WTC11 (cell line): ENCODE results near the gene ARSB. TPM values are rescaled to one million over a fixed set of nuclear protein-coding genes. Genes with fewer than 3 reads are reported as not detected.

Source experiments
- ATAC-seq: fragments of 200-7000 bp; cut with Tn5 transposase; 2 replicates; pipeline ENCODE4 v1.10.0; 2021; ENCODE audit warnings: mild to moderate bottlenecking, moderate library complexity
- CTCF ChIA-PET: fragments of 300-600 bp; sonication (Branson Sonifier 250); formaldehyde crosslinking; loops from one replicate; lab custom pipeline; 2021; ENCODE audit warnings: antibody characterized with exemption; lab: Charles Lee
- POLR2A ChIA-PET: fragments of 350-600 bp; sonication (Branson Sonifier 250); formaldehyde crosslinking; loops from one replicate; lab custom pipeline; 2021; ENCODE audit warnings: antibody characterized with exemption; lab: Charles Lee
- DNase-seq: peaks from one replicate; pipeline ENCODE4 v3.0.0; 2021; ENCODE audit warnings: low spot score
- H3K27ac Mint-ChIP-seq: 2 replicates; pipeline ENCODE4 v1.8.0; 2021; ENCODE audit warnings: mixed read lengths
- H3K27me3 Mint-ChIP-seq: 2 replicates; pipeline ENCODE4 v1.8.0; 2021; ENCODE audit warnings: low read depth, mild to moderate bottlenecking, moderate library complexity, mixed read lengths
- H3K36me3 Mint-ChIP-seq: 2 replicates; pipeline ENCODE4 v1.8.0; 2021; ENCODE audit warnings: mixed read lengths
- H3K4me1 Mint-ChIP-seq: 2 replicates; pipeline ENCODE4 v1.8.0; 2022; ENCODE audit warnings: mixed read lengths
- H3K4me3 Mint-ChIP-seq: 2 replicates; pipeline ENCODE4 v1.8.0; 2021; ENCODE audit warnings: mild to moderate bottlenecking, moderate library complexity, mixed read lengths
- H3K9me3 Mint-ChIP-seq: 2 replicates; pipeline ENCODE4 v1.8.0; 2021; ENCODE audit warnings: mixed read lengths
- CREM ChIP-seq: sonication (generic); formaldehyde crosslinking; IDR thresholded peaks from 2 replicates; pipeline ENCODE4 v1.8.1; 2022; ENCODE audit warnings: mild to moderate bottlenecking, missing genetic modification reagents, moderate library complexity
- FOXP1 ChIP-seq: sonication (generic); formaldehyde crosslinking; IDR thresholded peaks from 2 replicates; pipeline ENCODE4 v1.8.0; 2022; ENCODE audit warnings: missing genetic modification reagents, mild to moderate bottlenecking, moderate library complexity, borderline replicate concordance
- GRHL2 ChIP-seq: fragments of 250-450 bp; sonication (Bioruptor Pico); IDR thresholded peaks from 2 replicates; pipeline ENCODE4 v1.8.0; 2022; ENCODE audit warnings: mild to moderate bottlenecking, moderate library complexity; ENCODE audit not compliant: insufficient replicate concordance, severe bottlenecking
- JUN ChIP-seq: sonication (generic); formaldehyde crosslinking; IDR thresholded peaks from 2 replicates; pipeline ENCODE4 v1.8.0; 2023; ENCODE audit warnings: mild to moderate bottlenecking, missing genetic modification reagents
- KAT7 ChIP-seq: sonication (generic); formaldehyde crosslinking; IDR thresholded peaks from 2 replicates; pipeline ENCODE4 v1.8.1; 2023; ENCODE audit warnings: missing genetic modification reagents, mild to moderate bottlenecking, borderline replicate concordance
- NR3C1 ChIP-seq: sonication (generic); formaldehyde crosslinking; conservative IDR thresholded peaks from 2 replicates; pipeline ENCODE4 v1.8.1; 2023; ENCODE audit warnings: low read depth, mild to moderate bottlenecking, missing genetic modification reagents
- OVOL2 ChIP-seq: fragments of 250-450 bp; sonication (Bioruptor Pico); IDR thresholded peaks from 2 replicates; pipeline ENCODE4 v1.9.0; 2021; ENCODE audit warnings: mild to moderate bottlenecking, borderline replicate concordance
- PRRX2 ChIP-seq: fragments of 250-450 bp; sonication (Bioruptor Pico); IDR thresholded peaks from 2 replicates; pipeline ENCODE4 v1.8.0; 2021; ENCODE audit warnings: mild to moderate bottlenecking
- SP1 ChIP-seq: sonication (generic); formaldehyde crosslinking; conservative IDR thresholded peaks from 2 replicates; pipeline ENCODE4 v1.8.1; 2022; ENCODE audit warnings: missing genetic modification reagents
- ZNF416 ChIP-seq: fragments of 250-450 bp; sonication (Bioruptor Pico); IDR thresholded peaks from 2 replicates; pipeline ENCODE4 v1.9.0; 2021; ENCODE audit warnings: mild to moderate bottlenecking, inconsistent platforms
- ZNF671 ChIP-seq: fragments of 250-450 bp; sonication (Bioruptor Pico); IDR thresholded peaks from 2 replicates; pipeline ENCODE4 v1.8.0; 2021; ENCODE audit warnings: mild to moderate bottlenecking
- total RNA-seq: library from RNA; stranded (reverse); gene quantifications from 3 replicates; pipeline ENCODE4 v1.2.3, GENCODE V29; 2021
- TF ChIP-seq, protein P1 (sequence below): sonication (generic); formaldehyde crosslinking; IDR thresholded peaks from 2 replicates; pipeline ENCODE4 v1.8.0; 2022; ENCODE audit warnings: mild to moderate bottlenecking, missing genetic modification reagents
- TF ChIP-seq, protein P2 (sequence below): sonication (generic); formaldehyde crosslinking; IDR thresholded peaks from 2 replicates; pipeline ENCODE4 v1.8.1; 2023; ENCODE audit warnings: mild to moderate bottlenecking, missing genetic modification reagents, borderline replicate concordance
- TF ChIP-seq, protein P3 (sequence below): sonication (generic); formaldehyde crosslinking; IDR thresholded peaks from 2 replicates; pipeline ENCODE4 v1.8.1; 2022; ENCODE audit warnings: mild to moderate bottlenecking, missing genetic modification reagents, moderate library complexity, borderline replicate concordance
- TF ChIP-seq, protein P4 (sequence below): fragments of 250-450 bp; sonication (Bioruptor Pico); IDR thresholded peaks from 2 replicates; pipeline ENCODE4 v1.8.0; 2021; ENCODE audit warnings: mild to moderate bottlenecking
- TF ChIP-seq, protein P5 (sequence below): sonication (generic); formaldehyde crosslinking; IDR thresholded peaks from 2 replicates; pipeline ENCODE4 v1.8.1; 2022; ENCODE audit warnings: mild to moderate bottlenecking, moderate library complexity, missing genetic modification reagents
- TF ChIP-seq, protein P6 (sequence below): sonication (generic); formaldehyde crosslinking; conservative IDR thresholded peaks from 2 replicates; pipeline ENCODE4 v1.8.1; 2023; ENCODE audit warnings: mild to moderate bottlenecking, low read depth, missing genetic modification reagents, moderate library complexity
- TF ChIP-seq, protein P7 (sequence below): sonication (generic); formaldehyde crosslinking; conservative IDR thresholded peaks from 2 replicates; pipeline ENCODE4 v1.8.1; 2022; ENCODE audit warnings: mild to moderate bottlenecking, missing genetic modification reagents

ARSB gene
- total RNA-seq, 1 experiment from 2014 or later, result 9.7 TPM

DNA sequence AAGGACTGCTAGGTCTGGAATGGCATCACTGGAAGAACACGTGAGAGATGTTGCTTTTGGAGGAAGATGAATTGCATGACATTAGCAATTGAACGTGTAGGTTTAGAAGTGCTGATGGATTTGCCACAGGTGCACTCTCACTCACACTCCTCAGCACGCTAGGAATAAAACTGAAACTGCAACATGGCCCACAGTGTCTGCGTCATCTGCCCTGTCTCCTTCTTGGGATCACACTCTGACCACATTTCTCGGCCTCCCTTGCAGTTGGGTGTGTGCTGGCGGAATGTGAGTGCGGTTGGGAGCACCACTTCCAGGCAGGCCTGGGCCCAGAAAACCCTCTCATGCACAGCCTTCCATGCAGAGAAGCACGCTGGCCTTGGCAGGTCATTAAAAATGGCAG is 183.7 kb downstream of the ARSB start (continued):
- TF ChIP-seq, protein P1, sequence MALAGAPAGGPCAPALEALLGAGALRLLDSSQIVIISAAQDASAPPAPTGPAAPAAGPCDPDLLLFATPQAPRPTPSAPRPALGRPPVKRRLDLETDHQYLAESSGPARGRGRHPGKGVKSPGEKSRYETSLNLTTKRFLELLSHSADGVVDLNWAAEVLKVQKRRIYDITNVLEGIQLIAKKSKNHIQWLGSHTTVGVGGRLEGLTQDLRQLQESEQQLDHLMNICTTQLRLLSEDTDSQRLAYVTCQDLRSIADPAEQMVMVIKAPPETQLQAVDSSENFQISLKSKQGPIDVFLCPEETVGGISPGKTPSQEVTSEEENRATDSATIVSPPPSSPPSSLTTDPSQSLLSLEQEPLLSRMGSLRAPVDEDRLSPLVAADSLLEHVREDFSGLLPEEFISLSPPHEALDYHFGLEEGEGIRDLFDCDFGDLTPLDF, result no peak
- TF ChIP-seq PRRX2 (CRISPR knock-in tag) (no peak), JUN (CRISPR knock-in tag) (no peak), OVOL2 (CRISPR knock-in tag) (no peak), NR3C1 (CRISPR knock-in tag) (no peak)
- TF ChIP-seq, protein P2, sequence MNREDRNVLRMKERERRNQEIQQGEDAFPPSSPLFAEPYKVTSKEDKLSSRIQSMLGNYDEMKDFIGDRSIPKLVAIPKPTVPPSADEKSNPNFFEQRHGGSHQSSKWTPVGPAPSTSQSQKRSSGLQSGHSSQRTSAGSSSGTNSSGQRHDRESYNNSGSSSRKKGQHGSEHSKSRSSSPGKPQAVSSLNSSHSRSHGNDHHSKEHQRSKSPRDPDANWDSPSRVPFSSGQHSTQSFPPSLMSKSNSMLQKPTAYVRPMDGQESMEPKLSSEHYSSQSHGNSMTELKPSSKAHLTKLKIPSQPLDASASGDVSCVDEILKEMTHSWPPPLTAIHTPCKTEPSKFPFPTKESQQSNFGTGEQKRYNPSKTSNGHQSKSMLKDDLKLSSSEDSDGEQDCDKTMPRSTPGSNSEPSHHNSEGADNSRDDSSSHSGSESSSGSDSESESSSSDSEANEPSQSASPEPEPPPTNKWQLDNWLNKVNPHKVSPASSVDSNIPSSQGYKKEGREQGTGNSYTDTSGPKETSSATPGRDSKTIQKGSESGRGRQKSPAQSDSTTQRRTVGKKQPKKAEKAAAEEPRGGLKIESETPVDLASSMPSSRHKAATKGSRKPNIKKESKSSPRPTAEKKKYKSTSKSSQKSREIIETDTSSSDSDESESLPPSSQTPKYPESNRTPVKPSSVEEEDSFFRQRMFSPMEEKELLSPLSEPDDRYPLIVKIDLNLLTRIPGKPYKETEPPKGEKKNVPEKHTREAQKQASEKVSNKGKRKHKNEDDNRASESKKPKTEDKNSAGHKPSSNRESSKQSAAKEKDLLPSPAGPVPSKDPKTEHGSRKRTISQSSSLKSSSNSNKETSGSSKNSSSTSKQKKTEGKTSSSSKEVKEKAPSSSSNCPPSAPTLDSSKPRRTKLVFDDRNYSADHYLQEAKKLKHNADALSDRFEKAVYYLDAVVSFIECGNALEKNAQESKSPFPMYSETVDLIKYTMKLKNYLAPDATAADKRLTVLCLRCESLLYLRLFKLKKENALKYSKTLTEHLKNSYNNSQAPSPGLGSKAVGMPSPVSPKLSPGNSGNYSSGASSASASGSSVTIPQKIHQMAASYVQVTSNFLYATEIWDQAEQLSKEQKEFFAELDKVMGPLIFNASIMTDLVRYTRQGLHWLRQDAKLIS (CRISPR knock-in tag), result no peak

DNA sequence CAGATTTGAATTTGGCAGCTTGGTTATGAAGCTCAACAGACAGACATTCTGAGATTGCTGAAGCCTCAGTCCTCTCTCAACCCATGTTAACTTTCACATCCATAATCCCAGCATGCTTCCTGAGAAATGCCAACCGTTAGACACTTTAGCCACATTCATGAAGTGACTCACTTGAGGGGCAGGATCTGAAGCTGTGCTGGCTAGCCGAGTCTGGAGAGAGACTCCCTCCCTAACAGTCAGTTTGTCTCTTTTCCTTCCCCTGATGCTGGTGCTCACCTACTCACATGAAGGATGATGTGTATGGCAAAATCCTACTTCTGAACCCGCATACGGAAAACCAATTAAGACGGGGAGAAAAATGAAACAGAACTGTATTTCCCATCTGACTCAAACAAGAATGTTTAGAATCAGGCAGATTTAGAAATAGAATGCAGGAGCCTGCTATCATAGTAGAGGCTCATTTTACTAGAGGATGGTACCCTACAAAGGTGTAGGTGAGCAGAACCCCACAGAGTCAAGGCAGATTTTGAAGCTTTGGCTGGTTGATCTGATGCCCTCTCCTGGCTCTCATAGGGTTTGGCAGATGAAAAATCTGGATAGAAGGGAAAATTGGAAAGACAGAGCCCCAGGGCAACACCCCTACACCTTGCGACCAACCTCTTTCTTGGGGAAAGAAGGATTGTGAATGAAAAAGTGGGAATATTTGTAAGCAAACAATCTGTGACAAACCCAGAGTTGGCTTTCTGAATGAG is 185.7 kb downstream of the ARSB start:
- ATAC-seq (peak; percentile 34; the same call in 1 of the 2 replicates), DNase-seq (no peak)
- Mint-ChIP-seq H3K27me3 (no peaks in the 10 kb centered on the region), H3K9me3 (peaks cover 17% of the 10 kb centered on the region), H3K4me1 (peaks cover 6% of the 10 kb centered on the region), H3K27ac (no peak overlapping the region), H3K36me3 (peaks cover 14% of the 10 kb centered on the region), H3K4me3 (no peak overlapping the region)
- ChIA-PET POLR2A (no interaction called here), CTCF (interaction anchor here (0.5 to 2.5 kb wide), 2 partner anchors 39 to 1197 kb away, joined by 3 to 8 read pairs; no protein-coding TSS in a partner anchor)
- TF ChIP-seq CREM, result no peak
- no peak for TF ChIP-seq FOXP1
- TF ChIP-seq GRHL2, result no peak
- TF ChIP-seq, protein P3, sequence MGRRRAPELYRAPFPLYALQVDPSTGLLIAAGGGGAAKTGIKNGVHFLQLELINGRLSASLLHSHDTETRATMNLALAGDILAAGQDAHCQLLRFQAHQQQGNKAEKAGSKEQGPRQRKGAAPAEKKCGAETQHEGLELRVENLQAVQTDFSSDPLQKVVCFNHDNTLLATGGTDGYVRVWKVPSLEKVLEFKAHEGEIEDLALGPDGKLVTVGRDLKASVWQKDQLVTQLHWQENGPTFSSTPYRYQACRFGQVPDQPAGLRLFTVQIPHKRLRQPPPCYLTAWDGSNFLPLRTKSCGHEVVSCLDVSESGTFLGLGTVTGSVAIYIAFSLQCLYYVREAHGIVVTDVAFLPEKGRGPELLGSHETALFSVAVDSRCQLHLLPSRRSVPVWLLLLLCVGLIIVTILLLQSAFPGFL (CRISPR knock-in tag), result no peak
- TF ChIP-seq, protein P4, sequence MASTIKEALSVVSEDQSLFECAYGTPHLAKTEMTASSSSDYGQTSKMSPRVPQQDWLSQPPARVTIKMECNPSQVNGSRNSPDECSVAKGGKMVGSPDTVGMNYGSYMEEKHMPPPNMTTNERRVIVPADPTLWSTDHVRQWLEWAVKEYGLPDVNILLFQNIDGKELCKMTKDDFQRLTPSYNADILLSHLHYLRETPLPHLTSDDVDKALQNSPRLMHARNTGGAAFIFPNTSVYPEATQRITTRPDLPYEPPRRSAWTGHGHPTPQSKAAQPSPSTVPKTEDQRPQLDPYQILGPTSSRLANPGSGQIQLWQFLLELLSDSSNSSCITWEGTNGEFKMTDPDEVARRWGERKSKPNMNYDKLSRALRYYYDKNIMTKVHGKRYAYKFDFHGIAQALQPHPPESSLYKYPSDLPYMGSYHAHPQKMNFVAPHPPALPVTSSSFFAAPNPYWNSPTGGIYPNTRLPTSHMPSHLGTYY (CRISPR knock-in tag), result no peak
- TF ChIP-seq, protein P5, sequence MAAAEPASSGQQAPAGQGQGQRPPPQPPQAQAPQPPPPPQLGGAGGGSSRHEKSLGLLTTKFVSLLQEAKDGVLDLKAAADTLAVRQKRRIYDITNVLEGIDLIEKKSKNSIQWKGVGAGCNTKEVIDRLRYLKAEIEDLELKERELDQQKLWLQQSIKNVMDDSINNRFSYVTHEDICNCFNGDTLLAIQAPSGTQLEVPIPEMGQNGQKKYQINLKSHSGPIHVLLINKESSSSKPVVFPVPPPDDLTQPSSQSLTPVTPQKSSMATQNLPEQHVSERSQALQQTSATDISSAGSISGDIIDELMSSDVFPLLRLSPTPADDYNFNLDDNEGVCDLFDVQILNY (CRISPR knock-in tag), result no peak
- TF ChIP-seq, protein P2 (CRISPR knock-in tag), result no peak
- no peak for TF ChIP-seq KAT7 (CRISPR knock-in tag)
- TF ChIP-seq OVOL2 (CRISPR knock-in tag), result no peak
- TF ChIP-seq, protein P6, sequence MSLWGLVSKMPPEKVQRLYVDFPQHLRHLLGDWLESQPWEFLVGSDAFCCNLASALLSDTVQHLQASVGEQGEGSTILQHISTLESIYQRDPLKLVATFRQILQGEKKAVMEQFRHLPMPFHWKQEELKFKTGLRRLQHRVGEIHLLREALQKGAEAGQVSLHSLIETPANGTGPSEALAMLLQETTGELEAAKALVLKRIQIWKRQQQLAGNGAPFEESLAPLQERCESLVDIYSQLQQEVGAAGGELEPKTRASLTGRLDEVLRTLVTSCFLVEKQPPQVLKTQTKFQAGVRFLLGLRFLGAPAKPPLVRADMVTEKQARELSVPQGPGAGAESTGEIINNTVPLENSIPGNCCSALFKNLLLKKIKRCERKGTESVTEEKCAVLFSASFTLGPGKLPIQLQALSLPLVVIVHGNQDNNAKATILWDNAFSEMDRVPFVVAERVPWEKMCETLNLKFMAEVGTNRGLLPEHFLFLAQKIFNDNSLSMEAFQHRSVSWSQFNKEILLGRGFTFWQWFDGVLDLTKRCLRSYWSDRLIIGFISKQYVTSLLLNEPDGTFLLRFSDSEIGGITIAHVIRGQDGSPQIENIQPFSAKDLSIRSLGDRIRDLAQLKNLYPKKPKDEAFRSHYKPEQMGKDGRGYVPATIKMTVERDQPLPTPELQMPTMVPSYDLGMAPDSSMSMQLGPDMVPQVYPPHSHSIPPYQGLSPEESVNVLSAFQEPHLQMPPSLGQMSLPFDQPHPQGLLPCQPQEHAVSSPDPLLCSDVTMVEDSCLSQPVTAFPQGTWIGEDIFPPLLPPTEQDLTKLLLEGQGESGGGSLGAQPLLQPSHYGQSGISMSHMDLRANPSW (CRISPR knock-in tag), result no peak
- TF ChIP-seq ZNF671, result no peak
- TF ChIP-seq, protein P7, sequence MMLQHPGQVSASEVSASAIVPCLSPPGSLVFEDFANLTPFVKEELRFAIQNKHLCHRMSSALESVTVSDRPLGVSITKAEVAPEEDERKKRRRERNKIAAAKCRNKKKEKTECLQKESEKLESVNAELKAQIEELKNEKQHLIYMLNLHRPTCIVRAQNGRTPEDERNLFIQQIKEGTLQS (CRISPR knock-in tag), result no peak
- no peak for TF ChIP-seq ZNF416 (CRISPR knock-in tag)
- TF ChIP-seq SP1, result no peak
